OCI-LY3 (cell line): Measurements from ENCODE around the gene OTOG.

ENCODE experiments used
- EZH2phosphoT487 ChIP-seq: fragments of 200-600 bp; shearing (Covaris generic); IDR thresholded peaks from 2 replicates; pipeline ENCODE4 v1.6.1; 2018; ENCODE audit warnings: antibody characterized with exemption, mixed run types, low read depth
- TF ChIP-seq, protein P1 (sequence below): fragments of 200-600, 300-600 bp; sonication (generic); IDR thresholded peaks from 2 replicates; pipeline ENCODE4 v1.5.1; 2014; ENCODE audit warnings: antibody characterized with exemption, low read length, low read depth

GRCh38 chr11:17568944-17569343, 21.9 kb downstream of the OTOG start:
- TF ChIP-seq, protein P1, sequence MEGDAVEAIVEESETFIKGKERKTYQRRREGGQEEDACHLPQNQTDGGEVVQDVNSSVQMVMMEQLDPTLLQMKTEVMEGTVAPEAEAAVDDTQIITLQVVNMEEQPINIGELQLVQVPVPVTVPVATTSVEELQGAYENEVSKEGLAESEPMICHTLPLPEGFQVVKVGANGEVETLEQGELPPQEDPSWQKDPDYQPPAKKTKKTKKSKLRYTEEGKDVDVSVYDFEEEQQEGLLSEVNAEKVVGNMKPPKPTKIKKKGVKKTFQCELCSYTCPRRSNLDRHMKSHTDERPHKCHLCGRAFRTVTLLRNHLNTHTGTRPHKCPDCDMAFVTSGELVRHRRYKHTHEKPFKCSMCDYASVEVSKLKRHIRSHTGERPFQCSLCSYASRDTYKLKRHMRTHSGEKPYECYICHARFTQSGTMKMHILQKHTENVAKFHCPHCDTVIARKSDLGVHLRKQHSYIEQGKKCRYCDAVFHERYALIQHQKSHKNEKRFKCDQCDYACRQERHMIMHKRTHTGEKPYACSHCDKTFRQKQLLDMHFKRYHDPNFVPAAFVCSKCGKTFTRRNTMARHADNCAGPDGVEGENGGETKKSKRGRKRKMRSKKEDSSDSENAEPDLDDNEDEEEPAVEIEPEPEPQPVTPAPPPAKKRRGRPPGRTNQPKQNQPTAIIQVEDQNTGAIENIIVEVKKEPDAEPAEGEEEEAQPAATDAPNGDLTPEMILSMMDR, result no peak
- TF ChIP-seq EZH2phosphoT487, result no peak
